SK-N-SH treated with all-trans-retinoic acid at 6 μM for 48 hours (cell line): Measurements from ENCODE around the gene DLG5.

Source experiments
- ATAC-seq: fragments of 200-7000 bp; cut with Tn5 transposase; 3 replicates; pipeline ENCODE4 v1.9.1; 2020; ENCODE audit warnings: mild to moderate bottlenecking, moderate library complexity
- CREB5 ChIP-seq: fragments of 250-450 bp; sonication (Bioruptor Pico); IDR thresholded peaks from 2 replicates; pipeline ENCODE4 v1.5.1; 2020; ENCODE audit warnings: low read depth, mild to moderate bottlenecking, moderate library complexity
- CSDC2 ChIP-seq: fragments of 250-450 bp; sonication (Bioruptor Pico); IDR thresholded peaks from 2 replicates; pipeline ENCODE4 v1.5.0; 2020; ENCODE audit warnings: mild to moderate bottlenecking, moderate library complexity
- CSRNP3 ChIP-seq: fragments of 250-450 bp; sonication (Bioruptor Pico); IDR thresholded peaks from 2 replicates; pipeline ENCODE4 v1.5.1; 2021; ENCODE audit warnings: mild to moderate bottlenecking, moderate library complexity
- ESRRG ChIP-seq: fragments of 250-450 bp; sonication (Bioruptor Pico); IDR thresholded peaks from 2 replicates; pipeline ENCODE4 v1.6.1; 2021; ENCODE audit warnings: mild to moderate bottlenecking
- GLIS3 ChIP-seq: fragments of 250-450 bp; sonication (Bioruptor Pico); IDR thresholded peaks from 2 replicates; pipeline ENCODE4 v1.5.0; 2020; ENCODE audit warnings: mild to moderate bottlenecking, moderate library complexity
- OSR1 ChIP-seq: fragments of 250-450 bp; sonication (Bioruptor Pico); IDR thresholded peaks from 2 replicates; pipeline ENCODE4 v1.8.0; 2022; ENCODE audit warnings: moderate library complexity, mild to moderate bottlenecking, inconsistent platforms
- PATZ1 ChIP-seq: fragments of 250-450 bp; sonication (Bioruptor Pico); IDR thresholded peaks from 2 replicates; pipeline ENCODE4 v1.8.0; 2020; ENCODE audit warnings: mild to moderate bottlenecking, moderate library complexity, borderline replicate concordance
- POU6F1 ChIP-seq: fragments of 250-450 bp; sonication (Bioruptor Pico); IDR thresholded peaks from 2 replicates; pipeline ENCODE4 v1.8.0; 2021; ENCODE audit warnings: low read depth, mild to moderate bottlenecking, moderate library complexity, borderline replicate concordance
- PPARA ChIP-seq: fragments of 250-450 bp; sonication (Bioruptor Pico); IDR thresholded peaks from 2 replicates; pipeline ENCODE4 v1.5.0; 2020; ENCODE audit warnings: mild to moderate bottlenecking, borderline replicate concordance
- RARB ChIP-seq: fragments of 250-450 bp; sonication (Bioruptor Pico); IDR thresholded peaks from 2 replicates; pipeline ENCODE4 v1.8.0; 2021; ENCODE audit warnings: mild to moderate bottlenecking, moderate library complexity
- SNAI2 ChIP-seq: fragments of 250-450 bp; sonication (Bioruptor Pico); IDR thresholded peaks from 2 replicates; pipeline ENCODE4 v1.5.0; 2020; ENCODE audit warnings: mild to moderate bottlenecking, moderate library complexity
- TOX ChIP-seq: fragments of 250-450 bp; sonication (Bioruptor Pico); IDR thresholded peaks from 2 replicates; pipeline ENCODE4 v1.8.0; 2021; ENCODE audit warnings: mild to moderate bottlenecking, moderate library complexity, borderline replicate concordance
- TSHZ2 ChIP-seq: fragments of 250-450 bp; sonication (Bioruptor Pico); IDR thresholded peaks from 2 replicates; pipeline ENCODE4 v1.5.0; 2020; ENCODE audit warnings: mild to moderate bottlenecking, moderate library complexity
- ZFP30 ChIP-seq: fragments of 450-650 bp; formaldehyde crosslinking; IDR thresholded peaks from 2 replicates; pipeline ENCODE4 v1.5.0; 2022; ENCODE audit warnings: mild to moderate bottlenecking, moderate library complexity
- ZNF565 ChIP-seq: fragments of 450-650 bp; formaldehyde crosslinking; conservative IDR thresholded peaks from 2 replicates; pipeline ENCODE4 v1.5.0; 2020; ENCODE audit warnings: low read depth, mild to moderate bottlenecking, moderate library complexity
- ZNF70 ChIP-seq: fragments of 450-650 bp; formaldehyde crosslinking; IDR thresholded peaks from 2 replicates; pipeline ENCODE4 v1.5.0; 2020; ENCODE audit warnings: mild to moderate bottlenecking, moderate library complexity
- ZNF8 ChIP-seq: fragments of 450-650 bp; formaldehyde crosslinking; IDR thresholded peaks from 2 replicates; pipeline ENCODE4 v1.5.0; 2020; ENCODE audit warnings: mild to moderate bottlenecking, moderate library complexity

DLG5 gene

GRCh38 chr10:77771450-77771849, 155.1 kb downstream of the DLG5 start:
- no peak for ATAC-seq
- TF ChIP-seq CSDC2 (CRISPR knock-in tag) (no peak), TSHZ2 (no peak), ZFP30 (CRISPR knock-in tag) (no peak), ZNF565 (CRISPR knock-in tag) (no peak)

GRCh38 chr10:77770868-77771175, 155.7 kb downstream of the DLG5 start:
- no peak for ATAC-seq
- no peak for TF ChIP-seq ZNF8 (CRISPR knock-in tag)
- TF ChIP-seq TOX (CRISPR knock-in tag), result no peak
- no peak for TF ChIP-seq PATZ1 (CRISPR knock-in tag)
- no peak for TF ChIP-seq ESRRG (CRISPR knock-in tag)
- no peak for TF ChIP-seq GLIS3 (CRISPR knock-in tag)
- TF ChIP-seq, all 23 proteins: peak for 0

- TF ChIP-seq ZFP30 (CRISPR knock-in tag) (no peak), PPARA (CRISPR knock-in tag) (no peak), TSHZ2 (no peak), RARB (CRISPR knock-in tag) (no peak), TOX (CRISPR knock-in tag) (no peak), ZNF565 (CRISPR knock-in tag) (no peak), OSR1 (no peak)
- ATAC-seq, result no peak
Measured at GRCh38 chr10:77770081-77770867, 156.3 kb downstream of the DLG5 start.

GRCh38 chr10:77768039-77768438, 158.5 kb downstream of the DLG5 start:
- no peak for TF ChIP-seq TOX (CRISPR knock-in tag)
- TF ChIP-seq ZNF565 (CRISPR knock-in tag), result no peak
- no peak for TF ChIP-seq ZNF8 (CRISPR knock-in tag)
- no peak for TF ChIP-seq PATZ1 (CRISPR knock-in tag)
- TF ChIP-seq POU6F1 (CRISPR knock-in tag), result no peak
- TF ChIP-seq CSRNP3 (CRISPR knock-in tag), result no peak
- TF ChIP-seq SNAI2 (CRISPR knock-in tag), result no peak
- TF ChIP-seq CREB5, result no peak
- no peak for TF ChIP-seq TSHZ2
- TF ChIP-seq ZNF70 (CRISPR knock-in tag), result no peak
- no peak for ATAC-seq
